NCI-H2196 (cell line): ENCODE results near the gene NFYB.
"Not testable (repeated sequence)": the region's sequence is repeated elsewhere in the genome, so short reads cannot be mapped to it uniquely, and the experiment has no call there.

Source experiments
- DNase-seq: peaks from one replicate; lab custom pipeline; 2025; ENCODE audit not compliant: unreplicated experiment; lab: John Stamatoyannopoulos, UW

Gene NFYB

GRCh38 chr12:104163028-104163427 lies 25.0 kb upstream of the NFYB start:
- not testable (repeated sequence) for DNase-seq

GRCh38 chr12:104155711-104156555 lies 17.9 kb upstream of the NFYB start:
- no peak for DNase-seq

- DNase-seq = no peak
These were observed 16.8 kb upstream of the NFYB start for GRCh38 chr12:104154806-104155205.

- DNase-seq = no peak
These were observed 16.3 kb upstream of the NFYB start for GRCh38 chr12:104154286-104154685.

GRCh38 chr12:104152685-104153241 lies 14.8 kb upstream of the NFYB start:
- DNase-seq = no peak

- no peak for DNase-seq
These were observed 12.4 kb upstream of the NFYB start for GRCh38 chr12:104150416-104150815.

GRCh38 chr12:104147346-104147745 lies 9.3 kb upstream of the NFYB start:
- no peak for DNase-seq

- DNase-seq = no peak
These were observed 5.9 kb upstream of the NFYB start for GRCh38 chr12:104143918-104144317.

- DNase-seq = no peak
These were observed 5.0 kb upstream of the NFYB start for GRCh38 chr12:104143002-104143401.

GRCh38 chr12:104142543-104142942 lies 4.5 kb upstream of the NFYB start:
- DNase-seq = no peak

GRCh38 chr12:104138797-104139152 lies 765 bp upstream of the NFYB start:
- DNase-seq = no peak

GRCh38 chr12:104137001-104137901 lies 759 bp downstream of the NFYB start:
- no peak for DNase-seq

- no peak for DNase-seq
These were observed 1.4 kb downstream of the NFYB start for GRCh38 chr12:104136577-104136976.

GRCh38 chr12:104134882-104135281 lies 3.1 kb downstream of the NFYB start:
- no peak for DNase-seq

- DNase-seq = no peak
These were observed 4.1 kb downstream of the NFYB start for GRCh38 chr12:104133866-104134265.

- no peak for DNase-seq
These were observed 4.7 kb downstream of the NFYB start for GRCh38 chr12:104133321-104133720.

- DNase-seq = peak; percentile 76
These were observed 5.6 kb downstream of the NFYB start for GRCh38 chr12:104132351-104132956.

- DNase-seq = no peak
These were observed 6.4 kb downstream of the NFYB start for GRCh38 chr12:104131609-104132008.

GRCh38 chr12:104130760-104131159 lies 7.2 kb downstream of the NFYB start:
- DNase-seq = no peak

GRCh38 chr12:104126548-104126947 lies 11.5 kb downstream of the NFYB start:
- no peak for DNase-seq

GRCh38 chr12:104122298-104122697 lies 15.7 kb downstream of the NFYB start:
- DNase-seq = no peak
